ENCODE measurements around the gene INVS.

The INVS gene

GRCh38 chr9:100096378-100096916 lies 2.6 kb upstream of the INVS start:
- H3K27me3 ChIP-seq, result no peaks in the 10 kb centered on the region
- no peak overlapping the region for H3K27ac ChIP-seq
- H3K4me2 ChIP-seq, result 0 out of 2 replicates have a peak overlapping the region, but pooled peaks have one; percentile 16
- no peaks in the 10 kb centered on the region for H3K9me3 ChIP-seq
- 0 out of 2 replicates have a peak, but pooled peaks cover 4% of the 10 kb centered on the region for H3K36me3 ChIP-seq
- H3K4me1 ChIP-seq, result peaks cover 22% of the 10 kb centered on the region
- H4K20me1 ChIP-seq, result peaks cover 73% of the 10 kb centered on the region
- TF ChIP-seq Cebpa-rat (IDR thresholded peaks at IDR 0.05), result no peak
- no peak overlapping the region for H3K9ac ChIP-seq
- H3K4me3 ChIP-seq, result no peak overlapping the region

GRCh38 chr9:100098046-100098886 lies 777 bp upstream of the INVS start:
- Histone ChIP-seq H3K27me3 (no peaks in the 10 kb centered on the region), H3K4me2 (peak overlapping the region; percentile 92), H3K9ac (peak overlapping the region; percentile 90), H4K20me1 (peaks cover 54% of the 10 kb centered on the region), H3K4me3 (peak overlapping the region; percentile 93), H3K4me1 (peaks cover 22% of the 10 kb centered on the region), H3K9me3 (no peaks in the 10 kb centered on the region), H3K27ac (peak overlapping the region; percentile 87), H3K36me3 (peaks cover 21% of the 10 kb centered on the region)
- TF ChIP-seq Cebpa-rat (IDR thresholded peaks at IDR 0.05), result no peak

- TF ChIP-seq Cebpa-rat (IDR thresholded peaks at IDR 0.05), result no peak
- H3K4me2 ChIP-seq, result peak overlapping the region; percentile 89
- H4K20me1 ChIP-seq, result peaks cover 40% of the 10 kb centered on the region
- H3K27ac ChIP-seq, result peak overlapping the region; percentile 87
- no peaks in the 10 kb centered on the region for H3K9me3 ChIP-seq
- H3K36me3 ChIP-seq, result peaks cover 30% of the 10 kb centered on the region
- H3K4me3 ChIP-seq, result peak overlapping the region; percentile 93
- H3K4me1 ChIP-seq, result peaks cover 22% of the 10 kb centered on the region
- peak overlapping the region; percentile 90 for H3K9ac ChIP-seq
- H3K27me3 ChIP-seq, result no peaks in the 10 kb centered on the region
Measured at GRCh38 chr9:100099722-100100042, 639 bp downstream of the INVS start.

- H3K27me3 ChIP-seq, result no peaks in the 10 kb centered on the region
- H3K4me2 ChIP-seq, result peak overlapping the region; percentile 89
- H3K36me3 ChIP-seq, result peaks cover 34% of the 10 kb centered on the region
- no peaks in the 10 kb centered on the region for H3K9me3 ChIP-seq
- peak overlapping the region; percentile 93 for H3K4me3 ChIP-seq
- H3K4me1 ChIP-seq, result peaks cover 22% of the 10 kb centered on the region
- no peak for TF ChIP-seq Cebpa-rat (IDR thresholded peaks at IDR 0.05)
- no peak overlapping the region; the same call in 1 of the 2 replicates for H3K27ac ChIP-seq
- H3K9ac ChIP-seq, result peak overlapping the region; percentile 90
- H4K20me1 ChIP-seq, result peaks cover 35% of the 10 kb centered on the region
Measured at GRCh38 chr9:100100146-100100667, 1.2 kb downstream of the INVS start.

GRCh38 chr9:100101608-100102007 lies 2.6 kb downstream of the INVS start:
- no peaks in the 10 kb centered on the region for H3K9me3 ChIP-seq
- H3K4me3 ChIP-seq, result no peak overlapping the region
- peaks cover 48% of the 10 kb centered on the region for H3K36me3 ChIP-seq
- no peak overlapping the region for H3K4me2 ChIP-seq
- H3K9ac ChIP-seq, result no peak overlapping the region
- H3K27ac ChIP-seq, result no peak overlapping the region
- no peaks in the 10 kb centered on the region for H3K27me3 ChIP-seq
- H4K20me1 ChIP-seq, result peaks cover 21% of the 10 kb centered on the region
- peaks cover 18% of the 10 kb centered on the region for H3K4me1 ChIP-seq
- TF ChIP-seq Cebpa-rat (IDR thresholded peaks at IDR 0.05), result no peak

- no peak overlapping the region for H3K4me3 ChIP-seq
- H3K4me1 ChIP-seq, result 0 out of 2 replicates have a peak, but pooled peaks cover 3% of the 10 kb centered on the region
- peaks cover 67% of the 10 kb centered on the region for H3K36me3 ChIP-seq
- no peaks in the 10 kb centered on the region for H4K20me1 ChIP-seq
- no peak overlapping the region for H3K4me2 ChIP-seq
- no peaks in the 10 kb centered on the region for H3K9me3 ChIP-seq
- no peaks in the 10 kb centered on the region for H3K27me3 ChIP-seq
- no peak overlapping the region for H3K27ac ChIP-seq
- no peak for TF ChIP-seq Cebpa-rat (IDR thresholded peaks at IDR 0.05)
- no peak overlapping the region for H3K9ac ChIP-seq
Measured at GRCh38 chr9:100104314-100104713, 5.3 kb downstream of the INVS start.

- Histone ChIP-seq H3K4me2 (no peak overlapping the region), H3K4me1 (no peaks in the 10 kb centered on the region), H3K27me3 (no peaks in the 10 kb centered on the region), H3K4me3 (no peak overlapping the region), H3K36me3 (peaks cover 78% of the 10 kb centered on the region), H4K20me1 (no peaks in the 10 kb centered on the region), H3K27ac (no peak overlapping the region), H3K9ac (no peak overlapping the region), H3K9me3 (no peaks in the 10 kb centered on the region)
- TF ChIP-seq Cebpa-rat (IDR thresholded peaks at IDR 0.05), result no peak
Measured at GRCh38 chr9:100105861-100106260, 6.8 kb downstream of the INVS start.

- no peaks in the 10 kb centered on the region for H3K9me3 ChIP-seq
- peaks cover 80% of the 10 kb centered on the region for H3K36me3 ChIP-seq
- no peak overlapping the region for H3K9ac ChIP-seq
- H3K27ac ChIP-seq, result no peak overlapping the region
- H4K20me1 ChIP-seq, result no peaks in the 10 kb centered on the region
- H3K4me2 ChIP-seq, result no peak overlapping the region
- TF ChIP-seq Cebpa-rat (IDR thresholded peaks at IDR 0.05), result no peak
- no peak overlapping the region for H3K4me3 ChIP-seq
- H3K27me3 ChIP-seq, result no peaks in the 10 kb centered on the region
- H3K4me1 ChIP-seq, result no peaks in the 10 kb centered on the region
Measured at GRCh38 chr9:100106616-100107015, 7.6 kb downstream of the INVS start.

GRCh38 chr9:100108559-100108958 lies 9.5 kb downstream of the INVS start:
- Histone ChIP-seq H3K4me2 (no peak overlapping the region), H3K36me3 (peaks cover 72% of the 10 kb centered on the region), H4K20me1 (no peaks in the 10 kb centered on the region), H3K27ac (no peak overlapping the region), H3K4me3 (no peak overlapping the region), H3K9me3 (no peaks in the 10 kb centered on the region), H3K9ac (no peak overlapping the region), H3K4me1 (no peaks in the 10 kb centered on the region), H3K27me3 (no peaks in the 10 kb centered on the region)
- no peak for TF ChIP-seq Cebpa-rat (IDR thresholded peaks at IDR 0.05)

GRCh38 chr9:100111235-100111634 lies 12.2 kb downstream of the INVS start:
- Histone ChIP-seq H3K4me2 (no peak overlapping the region), H3K36me3 (peaks cover 55% of the 10 kb centered on the region), H3K9me3 (no peaks in the 10 kb centered on the region), H4K20me1 (no peaks in the 10 kb centered on the region), H3K4me3 (no peak overlapping the region), H3K27ac (no peak overlapping the region), H3K4me1 (no peaks in the 10 kb centered on the region), H3K27me3 (no peaks in the 10 kb centered on the region), H3K9ac (no peak overlapping the region)
- TF ChIP-seq Cebpa-rat (IDR thresholded peaks at IDR 0.05), result no peak
